NCI-H510A treated with DMSO at 0.1 percent for 48 hours (cell line): ENCODE measurements around the gene RNF150.

Experiments used
- DNase-seq: peaks from one replicate; lab custom pipeline; 2025; lab: John Stamatoyannopoulos, UW

RNF150 gene

DNA sequence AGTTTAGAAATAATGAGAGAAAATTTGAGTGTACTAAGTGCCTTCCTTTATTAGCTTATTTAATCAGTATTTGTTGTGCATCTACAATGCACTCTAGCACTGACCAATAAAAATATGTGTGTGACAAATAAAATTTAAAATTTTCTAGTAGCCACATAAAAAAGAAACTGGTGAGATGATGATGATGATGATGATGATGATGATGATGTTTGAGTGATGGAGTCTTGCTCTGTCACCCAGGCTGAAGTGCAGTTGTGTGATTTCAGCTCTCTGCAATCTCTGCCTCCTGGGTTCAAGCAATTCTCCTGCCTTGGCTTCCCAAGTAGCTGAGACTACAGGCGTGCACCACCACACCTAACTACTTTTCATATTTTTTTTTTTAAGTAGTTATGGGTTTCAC is 110.2 kb downstream of the RNF150 start:
- DNase-seq = no peak

DNA sequence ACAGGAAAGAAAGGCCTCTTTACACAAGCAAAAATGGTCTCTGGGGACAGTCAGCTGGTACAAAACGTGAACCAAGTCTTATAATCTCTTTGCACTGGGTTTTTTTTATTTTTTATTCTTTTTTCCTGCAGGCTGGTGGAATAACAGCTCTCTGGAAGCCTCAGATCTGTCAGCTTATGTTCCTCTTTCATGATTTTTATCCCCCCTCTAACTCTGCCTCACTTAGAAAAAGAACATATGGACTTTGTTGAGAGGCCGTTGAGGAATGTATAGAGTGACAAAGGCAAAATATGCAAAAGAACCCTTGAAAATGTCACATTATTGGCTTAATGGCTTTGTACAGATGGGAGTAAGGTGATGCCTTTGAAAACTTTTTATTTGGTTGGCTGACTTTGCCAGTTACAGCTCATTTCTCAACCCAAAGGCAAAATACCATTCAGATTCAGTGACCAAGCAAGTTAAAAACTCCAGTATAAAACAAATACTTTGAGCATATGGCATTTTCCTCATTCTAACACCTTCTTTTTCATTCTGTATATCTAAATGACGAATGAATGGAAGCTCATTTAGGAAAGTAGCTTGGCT is 111.1 kb downstream of the RNF150 start:
- DNase-seq = no peak

DNA sequence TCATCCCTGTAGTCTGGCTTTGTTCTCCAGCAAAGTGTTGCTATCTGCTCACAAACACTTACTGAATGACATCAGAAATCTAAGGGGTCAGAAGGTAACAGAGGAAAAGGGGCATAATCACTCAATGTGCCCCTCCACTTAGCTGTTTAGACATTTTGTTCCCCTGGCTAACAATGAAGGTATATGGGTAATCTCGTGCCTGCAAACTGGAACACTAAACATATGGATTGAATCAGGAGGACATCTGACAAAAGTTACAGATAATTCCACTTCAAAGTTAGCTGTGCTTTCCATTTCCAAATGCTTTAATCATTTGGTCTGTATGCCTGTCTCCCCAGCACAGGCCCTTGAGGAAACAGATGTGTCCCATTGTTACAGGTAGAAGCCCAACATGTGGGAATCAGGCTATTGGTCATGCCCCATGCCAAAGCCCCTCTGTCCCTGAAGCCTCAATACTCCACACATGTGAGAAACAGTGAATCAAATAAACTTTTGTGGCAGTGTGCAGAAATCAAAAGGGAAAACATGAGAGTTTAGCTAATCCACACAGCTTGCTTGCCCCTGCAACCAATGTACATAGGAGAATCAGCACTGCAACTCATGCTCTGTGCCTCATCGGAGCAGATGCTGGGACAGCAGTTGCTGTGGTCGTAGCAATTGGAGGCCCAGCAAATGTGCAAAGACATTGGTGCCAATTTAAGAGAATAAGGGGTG is 111.7 kb downstream of the RNF150 start:
- DNase-seq = no peak

DNA sequence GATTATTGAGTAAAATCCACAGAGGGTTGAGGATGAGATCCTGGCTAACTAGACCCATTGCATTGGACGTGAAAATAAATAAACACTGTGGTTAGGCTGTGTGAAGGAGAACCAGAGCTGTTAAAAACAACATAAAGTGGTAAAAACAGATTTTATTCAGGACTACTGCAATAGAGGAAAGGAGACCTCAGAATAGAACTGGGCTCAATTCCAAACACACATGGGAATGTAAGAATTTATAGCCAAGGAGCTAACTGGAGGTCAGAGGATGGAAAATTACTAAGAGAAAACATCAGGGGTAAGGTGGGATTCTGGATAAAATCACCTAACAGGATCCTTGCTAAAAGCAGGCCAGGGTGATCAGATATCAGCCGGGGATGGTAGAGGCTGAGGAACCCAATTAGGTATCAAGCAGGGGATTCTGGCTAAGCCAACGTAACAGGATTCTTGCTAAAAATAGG is 112.4 kb downstream of the RNF150 start:
- no peak for DNase-seq

DNA sequence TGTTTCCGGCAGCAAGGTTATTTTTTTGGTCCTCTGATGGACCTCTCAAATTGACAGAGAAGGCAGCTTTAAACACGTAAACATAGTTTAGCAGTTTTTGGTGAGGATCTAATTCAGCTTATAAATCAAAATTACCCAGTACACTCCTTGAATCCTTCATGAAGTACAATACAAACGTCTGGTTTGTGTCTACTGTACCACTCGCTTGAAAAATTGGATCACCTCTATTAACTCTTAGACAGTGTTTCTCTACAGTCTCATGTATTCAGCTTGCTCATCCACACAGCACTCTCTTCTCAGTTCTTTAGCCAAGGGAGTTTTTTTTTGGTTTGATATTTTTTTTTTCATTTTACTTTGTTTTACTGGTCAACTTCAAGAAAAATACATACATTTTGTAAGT is 113.5 kb downstream of the RNF150 start:
- no peak for DNase-seq

DNA sequence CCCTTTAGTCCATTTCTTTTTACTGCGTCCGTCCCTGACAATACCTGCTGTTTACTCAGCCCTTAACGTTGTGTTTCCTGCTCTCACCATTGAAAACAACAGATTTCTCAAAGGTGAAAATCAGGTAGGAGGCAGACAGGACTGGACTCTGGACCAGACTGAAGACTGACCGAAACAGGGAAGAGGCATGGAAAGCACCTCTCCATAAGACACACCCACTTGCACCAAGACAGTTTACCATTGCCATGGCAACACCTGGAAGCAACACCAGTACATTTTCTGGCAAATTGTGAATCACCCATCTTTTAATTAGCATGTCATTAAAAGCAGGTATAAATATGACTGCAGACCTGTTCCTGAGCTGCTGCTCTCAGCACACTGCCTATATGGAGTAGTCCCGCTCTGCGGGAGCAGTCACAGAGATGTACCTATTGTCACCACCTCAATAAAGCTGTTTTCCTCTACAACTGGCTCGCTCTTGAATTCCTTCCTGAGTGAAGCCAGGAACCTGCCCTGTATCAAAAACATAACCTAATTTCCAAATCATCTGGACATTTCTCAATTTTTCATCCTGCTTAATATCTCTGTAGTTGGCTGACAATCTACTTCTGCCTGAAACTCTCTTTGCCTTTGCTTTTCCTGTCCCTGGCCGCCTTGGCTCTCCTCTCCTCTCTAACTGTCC is 117.0 kb downstream of the RNF150 start:
- DNase-seq = no peak

DNA sequence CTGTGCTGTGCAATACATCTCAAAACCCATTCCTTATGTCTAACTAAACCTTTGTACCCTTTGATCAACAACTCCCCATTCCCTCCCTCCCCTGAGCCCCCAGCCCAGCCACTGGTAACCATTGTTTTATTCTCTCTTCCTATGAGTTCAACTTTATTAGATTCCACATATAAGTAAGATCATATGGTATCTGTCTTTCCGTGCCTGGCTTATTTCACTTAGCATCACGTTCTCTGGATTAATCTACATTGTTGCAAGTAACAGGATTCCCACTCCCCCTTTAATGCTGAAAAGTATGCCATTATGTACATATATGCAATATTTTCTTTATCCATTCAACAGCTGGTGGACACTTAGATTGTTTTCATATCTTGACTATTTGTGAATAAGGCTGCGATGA is 119.4 kb downstream of the RNF150 start:
- DNase-seq = no peak

DNA sequence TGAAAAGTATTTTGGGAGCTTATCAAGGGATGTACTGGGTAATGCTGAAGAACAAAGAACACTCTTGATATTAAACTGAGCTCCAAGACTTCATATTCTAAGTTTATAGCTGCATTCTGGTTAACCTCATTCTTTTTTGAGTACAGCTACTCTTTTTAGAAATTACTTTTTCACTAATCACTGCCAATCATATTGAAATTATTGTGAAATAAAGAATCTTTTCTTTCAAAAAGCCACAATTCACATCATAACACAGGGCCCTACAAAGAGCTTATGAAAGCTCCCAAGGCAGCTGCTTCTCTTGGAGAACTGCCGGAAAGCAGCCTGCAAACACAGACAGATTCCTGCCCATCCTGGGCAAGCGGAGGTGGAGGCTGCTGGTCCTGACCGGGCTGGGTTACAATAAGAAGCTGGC is 121.4 kb downstream of the RNF150 start:
- DNase-seq = no peak

DNA sequence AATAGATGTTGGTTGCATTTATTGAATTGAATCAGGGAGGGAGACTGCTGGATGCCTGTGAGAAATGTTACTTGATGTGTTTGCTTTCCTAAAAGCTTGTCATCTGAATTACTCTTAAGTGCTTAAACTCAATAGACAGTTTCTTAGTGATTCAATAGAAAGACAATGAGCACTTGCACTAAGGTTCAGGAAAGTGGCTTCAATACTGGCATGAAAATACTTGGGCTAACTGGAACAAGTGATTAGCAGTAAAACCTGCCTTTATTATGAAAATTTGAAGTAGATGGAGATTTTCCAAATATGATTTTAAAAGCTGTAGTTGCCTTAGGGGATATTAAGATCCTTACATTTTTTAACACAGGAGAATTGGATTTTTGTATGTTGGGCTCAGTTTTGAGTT is 123.3 kb downstream of the RNF150 start:
- no peak for DNase-seq

DNA sequence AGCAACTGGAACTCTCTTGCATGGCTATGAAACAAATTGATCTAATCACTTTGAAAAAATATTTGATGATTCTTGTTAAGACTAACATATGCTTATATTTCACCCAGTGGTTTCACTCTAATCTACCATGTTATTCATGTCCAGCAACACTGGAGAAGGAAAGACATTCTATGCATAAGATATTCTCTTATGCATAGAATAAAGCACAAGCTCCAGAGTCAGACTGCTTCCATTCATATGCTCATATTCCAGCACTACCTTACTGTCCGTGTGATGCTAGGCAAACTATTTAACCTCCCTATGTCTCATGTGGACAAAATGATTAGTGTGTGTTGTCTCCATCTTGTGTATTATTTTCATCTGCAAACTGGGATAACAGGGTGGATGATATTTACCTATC is 124.1 kb downstream of the RNF150 start:
- DNase-seq = no peak

DNA sequence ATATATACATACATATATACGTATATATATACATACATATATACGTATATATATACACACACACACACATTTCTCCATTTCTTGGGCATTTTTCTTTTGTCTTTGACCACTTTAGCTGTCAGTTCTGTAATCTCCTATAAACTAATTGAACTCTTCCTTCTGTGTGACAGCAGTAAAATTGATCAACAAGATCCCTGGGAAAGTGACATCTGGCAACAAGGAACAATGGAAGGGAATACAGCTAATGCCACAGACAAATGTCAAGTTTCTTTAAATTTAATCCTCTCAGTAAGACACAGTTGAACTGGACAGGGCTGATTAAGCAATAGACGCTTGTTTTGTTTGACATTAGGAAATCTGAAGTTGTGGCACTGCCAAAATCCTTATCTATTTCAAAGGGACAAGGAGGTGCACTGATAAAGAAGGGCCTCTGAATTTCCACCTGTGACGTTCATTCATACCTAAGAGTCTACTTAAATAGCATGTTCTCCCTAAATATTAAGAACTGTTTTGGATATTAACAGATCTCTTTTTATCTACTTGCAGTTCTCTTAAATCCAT is 126.9 kb downstream of the RNF150 start:
- no peak for DNase-seq

DNA sequence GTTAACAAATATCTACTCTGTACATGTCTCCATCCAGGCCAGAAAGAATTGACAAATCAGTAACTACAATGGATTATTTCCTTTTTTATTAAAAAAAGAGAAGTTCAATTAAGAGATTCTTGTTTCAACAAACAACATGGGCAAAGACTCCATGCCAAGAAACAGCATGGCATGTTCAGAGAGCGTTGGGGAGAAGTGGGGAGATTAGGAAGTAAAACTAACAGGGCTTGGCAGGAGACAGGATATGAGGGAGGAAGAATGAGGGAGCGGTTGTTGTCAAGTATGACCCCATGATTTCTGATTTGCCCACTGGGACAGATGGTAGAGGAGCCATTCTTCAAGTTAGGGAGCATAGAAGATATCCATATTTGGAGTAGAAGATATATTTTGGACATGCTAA is 128.4 kb downstream of the RNF150 start:
- no peak for DNase-seq

DNA sequence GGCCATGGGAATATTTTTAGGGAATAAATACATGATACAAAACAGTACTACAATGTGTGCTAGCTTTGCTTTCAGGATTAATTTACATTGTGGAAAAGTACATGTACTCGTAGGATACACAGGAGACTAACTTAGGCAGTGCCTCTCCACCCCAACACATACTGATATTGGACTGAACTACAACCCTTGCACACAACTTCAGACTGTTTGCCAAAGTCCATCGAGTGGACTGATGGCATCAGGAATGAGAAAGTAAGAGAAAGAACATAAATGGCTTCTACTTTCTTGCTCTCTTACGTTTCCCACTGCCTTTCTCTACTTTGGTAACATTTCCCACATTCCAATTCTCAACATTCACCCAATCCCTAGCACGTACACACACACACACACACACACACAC is 130.1 kb downstream of the RNF150 start:
- no peak for DNase-seq

DNA sequence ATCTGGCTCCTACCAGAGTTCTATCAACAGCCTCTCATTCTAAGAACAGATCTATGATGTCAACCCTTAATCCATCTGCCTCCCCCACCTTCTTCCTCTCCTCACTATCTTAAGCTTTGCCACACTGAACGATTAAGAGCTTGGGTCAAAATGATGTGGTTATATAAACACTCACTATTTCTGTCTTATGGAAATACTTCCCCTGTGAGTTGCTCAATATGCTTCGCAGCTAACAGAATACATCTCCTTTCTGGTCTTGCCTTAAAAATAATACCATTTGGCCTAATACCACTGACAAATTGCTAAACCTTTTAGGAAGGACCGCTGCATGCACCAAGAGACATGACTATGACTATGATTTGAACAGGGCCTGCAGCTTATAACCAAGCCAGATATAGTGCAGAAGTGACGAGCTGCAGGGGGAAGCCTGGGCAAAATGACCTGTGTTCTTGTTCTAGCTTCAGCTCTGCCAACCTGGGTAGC is 130.9 kb downstream of the RNF150 start:
- no peak for DNase-seq

DNA sequence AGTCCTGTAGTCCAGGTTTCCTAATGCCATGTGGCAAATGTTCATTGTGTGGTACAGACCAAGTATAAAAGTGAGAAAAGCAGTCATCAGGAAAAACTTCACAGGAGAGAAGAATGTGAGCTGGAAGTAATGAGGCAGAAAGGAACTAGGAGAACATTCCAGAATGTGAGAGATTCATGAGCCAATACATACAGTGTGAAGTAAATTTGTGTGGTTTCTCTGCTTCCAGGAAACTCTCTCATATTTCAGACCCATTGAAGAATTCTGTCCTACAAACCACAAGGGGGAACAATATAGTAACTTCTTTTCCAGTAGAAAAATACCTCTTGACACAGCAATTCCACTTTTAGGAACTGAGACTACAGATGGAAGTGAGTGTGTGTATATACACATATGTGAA is 136.5 kb downstream of the RNF150 start:
- no peak for DNase-seq

DNA sequence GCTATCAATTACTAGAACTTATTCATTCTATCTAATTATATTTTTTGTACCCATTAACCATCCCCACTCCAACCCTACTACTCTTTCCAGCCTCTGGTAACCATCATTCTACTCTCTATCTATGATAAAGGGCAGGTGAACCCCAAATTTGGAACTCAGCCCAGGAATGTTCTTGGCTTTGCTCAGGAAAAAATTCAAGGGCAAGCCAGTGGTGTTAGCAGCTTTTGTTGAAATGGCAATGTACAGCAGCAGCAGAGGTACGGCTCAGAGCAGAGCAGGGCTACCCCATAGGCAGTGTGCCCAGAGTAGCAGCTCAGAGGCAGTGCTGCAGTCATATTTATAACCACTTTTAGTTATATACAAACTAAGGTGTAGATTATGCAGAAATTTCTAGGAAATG is 138.2 kb downstream of the RNF150 start:
- no peak for DNase-seq

DNA sequence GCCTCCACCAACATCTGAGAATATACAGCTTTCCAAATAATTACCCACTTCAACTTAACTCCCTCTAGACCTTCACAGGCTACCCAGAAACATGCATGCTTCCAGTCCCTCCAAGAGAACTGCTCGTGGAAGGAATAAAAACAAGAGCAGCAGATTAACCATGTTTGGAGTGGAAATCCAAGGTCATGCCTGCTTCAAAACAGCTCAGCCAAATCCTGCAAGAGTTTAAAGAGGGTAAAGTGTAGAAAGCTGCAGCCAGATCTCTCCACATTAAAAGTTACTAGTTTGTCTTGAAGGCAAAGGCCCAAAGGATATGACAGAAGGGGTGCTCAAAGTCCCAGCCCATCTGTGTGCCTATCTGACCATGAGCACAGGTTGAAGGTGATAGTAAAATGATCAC is 139.3 kb downstream of the RNF150 start:
- DNase-seq = no peak

DNA sequence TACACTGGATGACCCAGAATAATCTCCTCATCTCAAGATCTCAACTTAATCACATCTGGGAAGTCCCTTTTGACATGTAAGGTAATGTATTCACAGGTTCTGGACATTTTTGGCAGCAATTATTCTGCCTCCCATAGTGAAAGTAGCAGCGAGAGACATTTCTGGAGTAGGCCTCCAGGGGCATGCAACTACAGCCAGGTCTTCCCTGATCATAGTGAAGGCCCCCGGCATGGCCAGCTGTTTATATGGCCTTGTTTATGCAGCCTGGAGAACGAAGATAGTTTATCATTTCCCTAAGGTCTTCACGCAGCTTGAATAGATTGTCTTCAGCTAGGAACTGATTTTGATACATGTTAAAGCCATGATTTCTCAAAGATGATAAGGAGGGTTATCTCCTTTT is 139.9 kb downstream of the RNF150 start:
- DNase-seq = no peak

DNA sequence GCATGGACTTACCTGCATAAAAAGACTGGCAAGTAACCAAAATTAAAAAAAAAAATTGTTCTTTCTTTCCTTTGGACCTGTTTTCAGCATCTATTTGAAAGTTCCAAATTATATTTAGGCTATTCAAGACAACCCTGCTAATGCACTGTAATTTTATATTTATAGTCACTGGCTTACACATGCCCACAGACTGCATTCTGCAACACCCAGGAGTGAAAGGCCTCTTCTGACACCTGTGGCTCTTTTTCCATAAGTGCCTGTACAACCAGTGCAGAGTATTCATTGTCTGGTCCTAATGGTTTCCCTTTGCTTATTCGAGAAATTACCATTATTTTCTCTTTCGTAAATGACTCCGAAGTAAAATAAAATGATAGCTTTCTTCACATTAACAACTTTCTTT is 143.3 kb downstream of the RNF150 start:
- DNase-seq = no peak

DNA sequence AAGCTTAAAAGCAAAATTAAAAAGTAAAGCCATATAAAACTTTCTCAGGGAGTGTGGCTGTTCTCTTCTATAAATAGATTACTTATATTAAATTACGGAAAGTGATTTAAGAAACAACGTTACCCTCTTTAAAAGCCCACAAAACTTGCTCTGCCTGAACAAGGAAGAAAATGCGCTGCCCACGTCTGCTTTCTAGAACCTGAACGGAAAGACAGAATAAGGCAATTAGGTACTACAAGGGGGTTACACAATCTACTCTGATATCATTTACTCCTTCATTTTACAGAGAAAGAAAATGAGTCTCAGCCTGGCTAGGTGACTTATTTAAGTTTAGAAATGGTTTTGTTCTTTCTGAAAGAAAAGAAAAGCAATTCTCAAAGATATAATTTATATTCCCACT is 147.2 kb downstream of the RNF150 start:
- no peak for DNase-seq

DNA sequence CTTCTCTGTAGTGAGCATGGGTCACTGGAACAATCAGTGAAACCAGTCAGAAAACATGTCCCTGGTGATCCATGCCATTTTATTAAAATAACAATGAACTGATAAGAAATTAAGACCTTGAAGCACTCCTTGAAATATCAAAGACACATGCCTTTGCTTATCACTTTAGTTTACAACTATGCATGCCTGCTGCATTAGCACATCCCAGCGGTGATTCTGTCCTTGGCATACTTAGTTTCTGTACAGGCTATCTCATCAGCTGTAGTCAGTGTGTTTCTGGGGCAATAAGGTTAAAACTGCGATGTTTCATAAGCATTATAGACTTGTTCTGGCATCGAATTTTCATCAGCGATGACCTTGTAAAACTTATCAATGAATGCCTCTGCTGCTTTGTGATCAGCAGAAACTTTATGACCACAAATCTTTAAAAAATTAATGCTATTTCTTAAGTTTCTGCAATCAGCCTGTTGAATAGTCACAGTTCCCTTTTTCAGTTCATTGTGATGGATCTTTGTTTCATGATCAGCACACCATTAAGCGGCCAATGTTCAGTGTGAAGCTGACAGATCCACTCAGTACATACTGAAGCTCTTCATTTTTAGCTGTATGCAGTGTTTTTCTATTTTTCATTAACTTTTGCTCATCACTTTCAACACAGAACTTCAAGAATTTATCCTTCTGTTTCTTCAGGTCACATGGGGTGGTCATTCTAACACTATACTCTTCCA is 150.5 kb downstream of the RNF150 start:
- DNase-seq = no peak

DNA sequence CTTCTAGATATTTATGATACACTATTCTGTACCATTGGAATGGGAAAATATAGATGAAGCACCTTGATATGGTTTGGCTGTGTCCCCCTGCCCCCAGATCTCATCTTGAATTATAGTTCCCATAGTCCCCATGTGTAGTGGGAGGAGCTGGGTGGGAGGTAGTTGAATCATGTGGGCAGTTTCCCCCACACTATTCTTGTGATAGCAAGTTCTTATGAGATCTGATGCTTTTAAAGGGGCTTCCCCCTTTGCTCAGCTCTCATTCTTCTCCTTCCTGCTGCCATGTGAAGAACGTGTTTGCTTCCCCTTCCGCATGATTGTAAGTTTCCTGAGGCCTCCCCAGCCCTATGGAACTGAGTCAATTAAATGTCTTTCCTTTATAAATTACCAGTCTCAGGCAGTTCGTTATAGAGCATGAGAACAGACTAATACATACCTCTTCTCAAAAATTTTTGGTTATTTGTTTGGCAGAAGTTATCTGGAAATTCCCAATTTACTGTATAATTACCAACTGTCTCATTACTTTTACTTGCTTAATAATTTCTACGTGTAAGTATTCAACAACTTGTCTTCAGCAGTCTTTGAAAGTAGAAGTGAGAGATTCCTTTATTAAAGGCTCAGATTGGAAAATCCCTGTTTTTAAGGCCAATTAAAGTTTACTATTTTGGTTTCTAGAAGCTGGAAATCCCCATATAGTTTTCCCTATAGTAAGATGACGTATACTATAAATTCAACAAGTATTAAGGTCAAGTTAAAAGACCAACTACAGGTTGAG is 152.7 kb downstream of the RNF150 start:
- DNase-seq = no peak
